GM18505 (cell line): ENCODE results near the gene GRK5.

Experiments used
- ATAC-seq: cut with Tn5 transposase; IDR thresholded peaks from one replicate; pipeline ENCODE4 v1.9.1; 2021; ENCODE audit not compliant: unreplicated experiment
- POLR2A ChIP-seq: IDR thresholded peaks from 4 replicates; pipeline ENCODE4 v1.6.1; 2011; ENCODE audit warnings: borderline replicate concordance; ENCODE audit not compliant: insufficient read depth, insufficient read length; ENCODE audit errors: extremely low read depth

Gene GRK5

DNA sequence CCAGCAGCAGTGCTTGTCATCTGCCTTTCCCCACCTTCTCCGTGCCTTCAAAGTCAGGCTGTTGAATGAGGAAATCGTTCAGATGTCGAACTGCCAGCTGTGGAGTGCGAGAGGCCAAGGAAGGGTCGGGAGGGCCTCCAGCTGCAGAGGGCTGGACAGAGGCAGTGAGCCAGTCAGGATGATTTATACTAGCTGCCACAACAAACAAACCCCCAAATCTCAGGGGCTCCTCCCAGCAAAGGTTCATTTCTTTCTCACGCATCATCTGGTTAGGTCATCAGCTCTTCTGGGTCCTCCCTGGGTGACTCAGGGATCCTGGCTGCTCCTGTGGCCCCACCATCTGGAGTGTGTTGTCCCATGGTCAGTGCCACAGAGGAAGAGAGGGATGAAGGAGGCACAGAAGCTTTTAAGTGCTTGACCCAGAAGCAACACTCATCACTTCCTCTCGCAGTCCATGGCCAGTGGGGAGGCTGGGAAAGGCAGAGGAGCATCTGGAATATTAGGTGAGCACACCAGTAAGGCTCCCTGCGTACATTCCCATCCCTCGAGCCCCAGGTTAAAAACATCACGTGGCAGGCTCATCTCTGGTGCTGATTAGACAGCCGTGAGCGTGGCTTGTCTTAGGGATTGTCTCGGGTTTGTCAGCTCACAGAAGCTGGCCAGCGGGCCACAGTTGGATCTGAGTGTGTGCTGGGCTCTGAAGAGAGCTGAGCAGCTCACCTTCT is 194.5 kb downstream of the GRK5 start:
- no peak for TF ChIP-seq POLR2A
- ATAC-seq = no peak

DNA sequence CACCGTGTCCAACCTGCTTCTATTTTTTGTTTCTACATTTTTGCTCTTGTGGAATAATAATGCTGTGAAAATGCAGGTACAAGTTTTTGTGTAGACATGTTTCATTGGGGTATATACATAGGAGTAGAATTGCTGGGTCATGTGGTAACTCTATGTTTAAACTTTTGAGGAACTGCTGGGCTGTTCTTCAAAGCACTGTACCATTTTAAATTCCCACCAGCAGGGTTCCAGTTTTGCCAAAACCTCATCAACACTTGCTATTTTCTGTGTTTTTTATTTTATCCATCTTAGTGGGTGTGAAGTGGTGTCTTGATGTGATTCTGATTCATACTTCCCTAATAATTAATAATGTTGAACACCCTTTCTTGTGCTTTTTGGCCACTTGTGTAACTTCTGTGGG is 196.6 kb downstream of the GRK5 start:
- no peak for ATAC-seq
- no peak for TF ChIP-seq POLR2A

DNA sequence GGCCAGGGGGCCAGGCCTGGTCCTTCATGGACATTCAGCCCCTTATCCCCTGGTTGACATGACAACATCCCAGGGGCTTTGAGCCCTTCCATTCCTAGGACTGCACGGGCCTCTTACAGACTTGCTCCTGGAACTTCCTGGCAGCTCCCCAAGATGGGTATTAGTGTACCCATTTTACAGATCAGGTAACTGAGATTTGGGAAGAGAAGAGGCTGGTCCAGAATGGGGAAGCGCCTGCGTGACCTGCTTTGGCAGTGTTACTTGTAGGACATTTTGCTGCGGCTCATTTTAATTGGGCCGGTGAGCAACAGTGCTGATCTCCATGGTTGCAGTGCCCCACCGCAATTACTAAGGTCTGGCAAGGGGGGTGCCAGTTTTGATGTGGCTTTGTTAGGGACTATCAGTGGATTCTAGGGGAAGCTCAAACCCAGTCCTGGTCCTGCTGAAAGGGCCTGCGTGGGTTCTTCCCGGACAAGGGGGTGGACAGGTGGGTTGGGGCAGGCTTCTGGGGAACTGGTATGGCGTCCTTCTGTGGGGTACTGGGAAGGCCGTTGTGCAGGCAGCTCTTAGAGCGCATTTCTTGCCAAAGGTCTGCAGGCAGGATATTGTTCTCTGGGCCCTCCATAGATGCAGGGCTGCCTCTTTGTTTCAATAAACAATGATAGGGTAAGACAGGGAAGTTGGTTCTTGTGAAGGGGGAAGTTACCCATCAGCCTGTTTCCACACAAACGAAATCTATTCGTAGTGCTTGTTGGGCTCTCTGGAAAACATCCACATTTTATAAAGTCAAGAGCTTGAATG is 197.5 kb downstream of the GRK5 start:
- TF ChIP-seq POLR2A = no peak
- no peak for ATAC-seq

DNA sequence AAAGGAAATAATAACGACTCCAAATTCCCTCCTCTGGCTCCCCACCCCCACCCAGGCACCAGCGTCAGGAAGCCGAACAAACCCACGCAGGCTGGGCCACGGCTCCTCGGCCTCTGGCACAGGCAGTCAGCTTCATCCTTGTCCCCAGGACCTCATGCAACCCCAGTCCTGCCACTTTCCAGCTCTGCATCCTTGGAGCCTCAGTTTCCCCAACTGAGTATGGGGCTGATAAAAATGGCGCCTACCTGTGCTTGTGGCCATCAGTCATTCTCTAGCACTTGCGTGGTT is 198.1 kb downstream of the GRK5 start:
- no peak for ATAC-seq
- no peak for TF ChIP-seq POLR2A

DNA sequence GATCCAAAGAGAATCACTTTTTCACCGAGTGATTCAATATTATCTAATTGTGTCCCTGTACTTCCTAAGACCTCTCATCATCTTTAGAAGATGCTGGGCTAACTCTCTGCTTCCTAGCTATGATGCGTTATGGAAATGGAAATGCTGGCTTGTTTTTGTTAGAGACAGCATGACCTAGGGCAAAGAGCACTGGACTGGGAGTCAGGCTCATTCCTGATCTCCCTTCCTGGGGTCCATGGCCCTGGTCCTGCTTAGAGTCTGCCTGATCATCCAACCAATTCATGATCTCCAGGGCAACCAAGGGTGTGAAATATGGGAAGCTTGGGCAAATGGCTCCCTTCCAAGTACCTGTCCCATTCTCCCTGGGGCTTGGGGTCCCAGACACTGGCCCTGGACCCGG is 198.8 kb downstream of the GRK5 start:
- no peak for TF ChIP-seq POLR2A
- no peak for ATAC-seq

DNA sequence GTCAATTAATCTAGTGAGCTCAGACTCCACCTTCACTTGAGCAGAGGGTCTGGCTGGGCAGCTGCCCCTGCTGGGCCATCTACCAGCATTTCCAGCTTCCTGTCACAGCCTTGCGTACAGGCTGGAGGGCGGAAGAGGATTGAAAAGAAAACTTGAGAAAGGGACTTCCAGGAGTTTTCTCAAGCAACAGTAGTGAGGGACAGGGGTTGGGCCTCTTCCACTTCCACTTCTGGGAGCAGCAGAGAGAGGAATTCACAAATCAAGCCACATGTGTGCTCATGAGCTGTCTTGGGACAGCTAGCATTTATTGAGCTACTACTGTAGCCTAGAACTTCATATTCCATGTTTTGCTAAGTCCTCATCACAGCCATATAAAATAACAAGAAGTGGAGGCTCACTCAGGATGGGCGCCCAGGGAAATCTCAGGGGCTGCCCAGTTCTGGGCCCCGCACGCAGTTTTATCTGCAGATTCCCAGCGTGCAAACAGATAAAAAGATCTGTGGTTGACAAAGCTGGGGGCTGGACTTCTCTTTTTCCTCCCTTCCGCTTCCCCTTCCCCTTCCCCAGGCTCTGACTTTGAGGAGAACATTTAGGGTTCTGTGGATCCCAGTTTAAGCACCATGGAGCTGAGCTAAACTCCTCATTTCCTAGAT is 199.4 kb downstream of the GRK5 start:
- no peak for ATAC-seq
- TF ChIP-seq POLR2A = no peak

DNA sequence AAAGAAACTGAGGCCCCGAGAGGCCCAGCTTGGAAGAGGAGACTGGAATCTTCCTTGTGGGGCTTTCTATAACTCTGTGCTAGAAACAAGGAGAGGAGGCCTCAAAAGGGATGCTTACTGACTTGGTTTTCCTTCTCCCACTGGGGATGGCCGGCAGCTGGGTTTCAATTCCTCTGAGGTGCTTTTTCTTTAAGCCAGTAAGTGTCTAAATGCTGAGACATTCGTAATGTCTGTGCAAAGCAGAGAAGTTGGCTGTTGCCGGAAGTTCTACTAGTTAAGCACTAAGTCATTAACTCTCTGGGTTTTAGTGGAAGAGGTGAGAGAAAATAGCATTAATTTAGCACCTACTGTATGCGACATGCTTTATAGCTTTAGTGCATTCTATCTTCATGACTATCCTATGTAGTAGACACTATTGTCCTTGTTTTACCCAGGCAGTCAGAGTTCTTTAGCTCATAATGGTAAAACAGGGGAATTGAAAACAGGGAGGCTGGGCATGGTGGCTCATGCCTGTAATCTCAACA is 199.9 kb downstream of the GRK5 start:
- no peak for ATAC-seq
- TF ChIP-seq POLR2A = no peak

DNA sequence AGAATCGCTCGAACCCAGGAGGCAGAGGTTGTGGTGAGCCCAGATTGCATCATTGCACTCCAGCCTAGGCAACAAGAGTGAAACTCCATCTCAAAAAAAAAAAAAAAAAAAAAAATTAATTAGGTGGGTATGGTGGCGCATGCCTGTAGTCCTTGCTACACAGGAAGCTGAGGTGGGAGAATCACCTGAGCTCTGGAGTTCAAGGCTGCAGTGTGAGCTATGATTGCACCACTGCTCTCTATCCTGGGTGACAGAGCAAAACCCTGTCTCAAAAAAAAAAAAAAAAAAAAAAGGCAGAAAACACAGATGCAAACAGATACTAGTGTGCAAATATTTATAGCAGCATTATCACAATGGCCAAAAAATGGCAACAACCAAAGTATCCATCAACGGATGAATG is 200.7 kb downstream of the GRK5 start:
- TF ChIP-seq POLR2A = no peak
- no peak for ATAC-seq

DNA sequence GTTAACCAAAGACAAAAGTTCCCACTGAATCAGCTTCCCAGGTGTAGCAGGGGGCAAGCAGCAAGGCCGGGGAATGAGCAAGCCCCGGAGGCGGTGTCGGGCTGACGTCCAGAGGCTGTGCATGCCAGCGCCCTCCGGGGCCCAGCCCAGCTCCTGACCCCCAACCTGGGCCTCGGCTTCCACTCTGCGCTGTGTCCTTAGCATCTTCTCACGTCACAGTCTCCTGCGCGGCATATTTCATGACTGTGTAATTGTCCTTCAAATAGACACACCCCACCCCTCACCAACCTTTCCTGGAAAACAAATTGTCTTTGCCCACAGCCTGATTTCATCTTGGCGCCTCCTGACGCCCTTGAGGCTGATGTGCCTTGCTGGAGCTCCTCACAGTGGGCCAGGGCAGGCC is 201.6 kb downstream of the GRK5 start:
- no peak for TF ChIP-seq POLR2A
- no peak for ATAC-seq

DNA sequence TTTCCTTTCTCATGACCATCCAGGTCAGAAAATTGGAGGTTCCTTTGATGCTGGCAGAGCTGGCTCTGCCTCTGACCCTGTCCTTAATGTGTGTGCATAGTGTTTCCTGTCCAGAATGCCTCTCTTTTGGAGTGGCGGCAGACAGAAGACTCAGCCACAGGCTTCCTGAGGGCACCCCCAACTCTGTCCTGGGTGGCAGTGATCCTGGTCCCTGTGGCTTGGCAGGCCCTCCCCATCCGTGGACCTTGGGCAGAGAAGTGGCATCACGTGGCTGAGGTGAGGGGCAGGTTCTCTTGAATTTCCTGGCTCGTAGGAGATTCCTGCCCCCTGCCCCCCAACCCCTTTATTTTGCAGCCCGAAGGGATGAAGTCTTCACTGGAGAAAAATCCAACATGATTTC is 202.0 kb downstream of the GRK5 start:
- no peak for ATAC-seq
- no peak for TF ChIP-seq POLR2A

DNA sequence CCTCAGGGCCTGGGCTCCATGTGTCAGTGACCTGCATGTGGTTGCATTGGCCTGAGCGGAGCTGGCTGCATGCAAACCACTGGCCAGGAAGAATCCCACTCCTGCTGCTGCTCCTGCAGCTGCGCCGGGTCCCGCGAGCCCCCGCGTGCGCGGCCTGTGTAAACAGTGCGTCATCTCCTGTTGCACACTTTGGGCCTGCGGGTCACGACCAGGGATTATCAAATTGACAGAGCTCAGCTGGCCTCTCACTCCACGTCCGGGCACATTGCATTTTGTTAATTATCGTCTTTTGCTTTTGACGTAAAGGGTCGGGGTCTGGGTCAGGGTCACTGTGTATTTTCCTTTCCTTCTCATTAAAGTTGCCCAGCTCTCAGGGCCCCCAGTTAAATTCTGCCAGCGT is 202.5 kb downstream of the GRK5 start:
- TF ChIP-seq POLR2A = no peak
- no peak for ATAC-seq

DNA sequence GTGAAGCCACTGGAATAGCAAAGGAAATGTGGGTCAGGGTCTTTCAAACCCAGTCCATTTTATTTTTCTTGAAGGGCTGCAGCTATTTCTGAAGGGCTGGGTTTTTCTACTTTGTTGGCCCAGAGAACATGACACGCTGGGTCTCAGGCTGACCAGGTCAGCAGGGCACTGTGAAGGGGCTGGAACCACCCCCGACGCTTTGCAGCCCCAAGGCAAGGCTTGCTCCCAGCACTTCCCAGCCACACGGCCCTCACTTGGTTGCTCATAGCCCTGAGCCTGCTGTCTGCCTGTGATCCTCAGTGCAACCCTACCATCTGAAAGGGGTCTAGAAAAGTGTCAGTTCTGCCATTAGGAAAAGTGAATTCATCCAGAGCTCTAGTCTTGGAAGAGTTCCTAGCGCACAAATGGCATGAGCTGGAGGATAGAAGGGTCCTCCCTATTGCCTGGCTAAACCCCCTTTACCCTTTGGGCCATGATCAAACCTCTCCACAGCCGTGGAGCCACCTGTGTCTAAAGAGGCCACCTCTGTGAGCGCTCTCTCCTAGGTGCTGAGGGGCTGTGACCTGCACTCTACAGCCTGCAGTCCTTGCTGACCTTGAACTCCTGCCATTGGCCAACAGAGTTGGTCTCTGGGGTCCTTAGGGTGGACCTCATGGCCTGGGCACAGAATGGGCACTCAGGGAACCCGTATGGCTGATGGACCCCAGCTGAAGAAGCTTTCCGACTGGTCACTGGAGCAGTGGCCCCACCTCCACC is 203.2 kb downstream of the GRK5 start:
- no peak for TF ChIP-seq POLR2A
- ATAC-seq = no peak
